Measurements from ENCODE around the gene TANC1.

Gene TANC1

GRCh38 chr2:159175927-159176326, 207.5 kb downstream of the TANC1 start:
- DNase-seq = no peak

GRCh38 chr2:159176555-159176954, 208.1 kb downstream of the TANC1 start:
- DNase-seq = no peak

GRCh38 chr2:159177357-159177756, 208.9 kb downstream of the TANC1 start:
- no peak for DNase-seq

- DNase-seq = no peak
Observed at GRCh38 chr2:159177957-159178356, 209.5 kb downstream of the TANC1 start.

- no peak for DNase-seq
Observed at GRCh38 chr2:159179096-159179495, 210.7 kb downstream of the TANC1 start.

GRCh38 chr2:159179696-159180095, 211.3 kb downstream of the TANC1 start:
- no peak for DNase-seq

- no peak for DNase-seq
Observed at GRCh38 chr2:159183346-159183745, 214.9 kb downstream of the TANC1 start.

- DNase-seq = no peak
Observed at GRCh38 chr2:159185401-159186130, 217.1 kb downstream of the TANC1 start.

- no peak for DNase-seq
Observed at GRCh38 chr2:159186462-159186861, 218.0 kb downstream of the TANC1 start.

GRCh38 chr2:159187106-159187505, 218.7 kb downstream of the TANC1 start:
- DNase-seq = no peak

- no peak for DNase-seq
Observed at GRCh38 chr2:159188449-159188848, 220.0 kb downstream of the TANC1 start.

GRCh38 chr2:159192371-159192918, 224.0 kb downstream of the TANC1 start:
- no peak for DNase-seq

GRCh38 chr2:159193791-159194190, 225.4 kb downstream of the TANC1 start:
- no peak for DNase-seq

- DNase-seq = no peak
Observed at GRCh38 chr2:159194241-159194640, 225.8 kb downstream of the TANC1 start.

- DNase-seq = no peak
Observed at GRCh38 chr2:159195697-159196096, 227.3 kb downstream of the TANC1 start.

- no peak for DNase-seq
Observed at GRCh38 chr2:159196393-159196925, 228.0 kb downstream of the TANC1 start.

GRCh38 chr2:159199236-159199635, 230.8 kb downstream of the TANC1 start:
- DNase-seq = no peak

- DNase-seq = no peak
Observed at GRCh38 chr2:159199761-159200465, 231.5 kb downstream of the TANC1 start.

GRCh38 chr2:159200498-159200897, 232.1 kb downstream of the TANC1 start:
- no peak for DNase-seq

- DNase-seq = no peak
Observed at GRCh38 chr2:159201360-159202063, 233.1 kb downstream of the TANC1 start.

GRCh38 chr2:159202568-159203071, 234.2 kb downstream of the TANC1 start:
- DNase-seq = peak; percentile 67

GRCh38 chr2:159204381-159205144, 236.1 kb downstream of the TANC1 start:
- DNase-seq = no peak
